K562 (cell line): ENCODE data around the gene MRPL38. TPM values are rescaled to one million over a fixed set of nuclear protein-coding genes. Genes with fewer than 3 reads are reported as not detected.

ENCODE experiments used
- CEBPZ ChIP-seq: fragments of 150-350 bp; IDR thresholded peaks from 2 replicates; pipeline ENCODE4 v1.6.1; 2014; ENCODE audit warnings: low read depth, mild to moderate bottlenecking, low read length, borderline replicate concordance
- CTBP1 ChIP-seq: fragments of 450-650 bp; IDR thresholded peaks from 2 replicates; pipeline ENCODE4 v1.6.1; 2016; ENCODE audit warnings: borderline replicate concordance
- E2F4 ChIP-seq: sonication (generic); formaldehyde crosslinking; IDR thresholded peaks from 2 replicates; pipeline ENCODE4 v1.8.0; 2022; ENCODE audit warnings: mild to moderate bottlenecking, low read depth, missing genetic modification reagents
- FOS ChIP-seq: IDR thresholded peaks from 3 replicates; pipeline ENCODE4 v1.6.1; 2011; ENCODE audit not compliant: insufficient read length; ENCODE audit errors: extremely low read depth
- GATAD2A ChIP-seq: fragments of 450-650 bp; IDR thresholded peaks from 2 replicates; pipeline ENCODE4 v1.6.1; 2017
- HMGN3 ChIP-seq: IDR thresholded peaks from 2 replicates; pipeline ENCODE4 v1.6.1; 2011; ENCODE audit warnings: borderline replicate concordance, low read depth, mild to moderate bottlenecking, mixed read lengths, low read length; ENCODE audit not compliant: insufficient read length; ENCODE audit errors: extremely low read depth
- IFI16 ChIP-seq: fragments of 250-450 bp; sonication (Bioruptor Pico); IDR thresholded peaks from 2 replicates; pipeline ENCODE4 v2.1.2; 2022; ENCODE audit warnings: mild to moderate bottlenecking, inconsistent platforms
- MEF2A ChIP-seq: IDR thresholded peaks from 2 replicates; pipeline ENCODE4 v1.6.1; 2011; ENCODE audit warnings: low read depth, mild to moderate bottlenecking, low read length, moderate library complexity; ENCODE audit not compliant: control insufficient read depth
- MIER1 ChIP-seq: fragments of 450-650 bp; IDR thresholded peaks from 2 replicates; pipeline ENCODE4 v1.6.1; 2016; ENCODE audit warnings: antibody characterized with exemption, mild to moderate bottlenecking, low read depth
- NKRF ChIP-seq: fragments of 450-650 bp; IDR thresholded peaks from 2 replicates; pipeline ENCODE4 v1.6.1; 2016; ENCODE audit warnings: borderline replicate concordance
- SMAD2 ChIP-seq: fragments of 150-350 bp; IDR thresholded peaks from 2 replicates; pipeline ENCODE4 v1.6.1; 2014; ENCODE audit warnings: low read depth, mild to moderate bottlenecking, low read length
- SNAPC5 ChIP-seq: fragments of 250-450 bp; sonication (Bioruptor Pico); IDR thresholded peaks from 2 replicates; pipeline ENCODE4 v1.8.0; 2021; ENCODE audit warnings: moderate library complexity, mild to moderate bottlenecking, inconsistent platforms
- TAF15 ChIP-seq: fragments of 200-400 bp; formaldehyde crosslinking; IDR thresholded peaks from 2 replicates; pipeline ENCODE4 v1.6.1; 2017; ENCODE audit warnings: mild to moderate bottlenecking, low read depth, low read length, moderate library complexity
- ZNF146 ChIP-seq: IDR thresholded peaks from one replicate; pipeline ENCODE4 v1.6.1; 2018; ENCODE audit warnings: missing compliant biosample characterization; ENCODE audit not compliant: unreplicated experiment
- ZNF23 ChIP-seq: fragments of 250-450 bp; sonication (Bioruptor Pico); IDR thresholded peaks from 2 replicates; pipeline ENCODE4 v1.4.0; 2020; ENCODE audit warnings: mild to moderate bottlenecking
- ZNF263 ChIP-seq: sonication (generic); formaldehyde crosslinking; IDR thresholded peaks from 2 replicates; pipeline ENCODE4 v1.8.0; 2022; ENCODE audit warnings: mild to moderate bottlenecking, missing genetic modification reagents, borderline replicate concordance
- ZNF280B ChIP-seq: fragments of 250-450 bp; sonication (Bioruptor Pico); IDR thresholded peaks from 2 replicates; pipeline ENCODE4 v1.5.1; 2021; ENCODE audit warnings: mild to moderate bottlenecking
- ZNF445 ChIP-seq: fragments of 250-450 bp; sonication (Bioruptor Pico); IDR thresholded peaks from 2 replicates; pipeline ENCODE4 v1.4.0; 2020; ENCODE audit warnings: low read depth, mild to moderate bottlenecking, moderate library complexity
- ZNF511 ChIP-seq: sonication (generic); formaldehyde crosslinking; IDR thresholded peaks from 2 replicates; pipeline ENCODE4 v1.8.0; 2022; ENCODE audit warnings: mild to moderate bottlenecking, missing genetic modification reagents
- polyA plus RNA-seq, 8 experiments: library from polyadenylated mRNA; depleted of rRNA in 4 of 8; stranded (reverse) in 5 of 8; unstranded in 3 of 8; fragments of >200 nt; fragmentation: Nextera tagmentation in 2 of 8; fragmentation: Illumina TruSeq in 1 of 8; extraction: Ambion mirVana in 2 of 8; extraction: Trizol in 1 of 8; gene quantifications; 2 replicates each; pipeline versions ENCODE4 v1.2.1 to v1.2.3, GENCODE V29; 2011 to 2014; ENCODE audit warnings: inconsistent platforms in 1 of 8, missing spikeins in 1 of 8
- total RNA-seq, 7 experiments: library from RNA; depleted of rRNA in 6 of 7; stranded (reverse); fragments of >200 nt in 6 of 7; fragmentation: Illumina TruSeq in 2 of 7; extraction: Trizol in 2 of 7; gene quantifications; 2 replicates each; pipeline versions ENCODE4 v1.2.1 to v1.2.3, GENCODE V29; 2011 to 2021; ENCODE audit warnings: low replicate concordance in 1 of 7

Gene MRPL38
- total and polyA plus RNA-seq, 9 of the 15 experiments (the other 6 are each of a cell fraction or from before 2014, with no cell fraction given) = 4.5 to 154 (median 48.5) TPM

- TF ChIP-seq CEBPZ (no peak), ZNF445 (CRISPR knock-in tag) (no peak), ZNF511 (no peak; the same call in 1 of the 2 replicates), ZNF146 (CRISPR knock-in tag) (no peak), ZNF263 (peak; percentile 49; the same call in 1 of the 2 replicates), ZNF280B (CRISPR knock-in tag) (no peak), HMGN3 (peak; percentile 61), TAF15 (no peak), NKRF (no peak; the same call in 1 of the 2 replicates), FOS (no peak), GATAD2A (no peak), CTBP1 (peak; percentile 97), SNAPC5 (CRISPR knock-in tag) (no peak), MEF2A (no peak), SMAD2 (no peak), ZNF23 (CRISPR knock-in tag) (no peak), MIER1 (no peak), E2F4 (no peak), IFI16 (CRISPR knock-in tag) (no peak)
Measured at GRCh38 chr17:75904749-75905521, at the start of gene MRPL38 (continued).
